8988T (cell line): ENCODE results near the gene MGAT5B.
A peak's percentile ranks its signal among the peaks of the same experiment; 100 is the strongest.
"Not testable (repeated sequence)": the region's sequence is repeated elsewhere in the genome, so short reads cannot be mapped to it uniquely, and the experiment has no call there.

Source experiments
- DNase-seq: peaks from one replicate; pipeline ENCODE4 v3.0.0; 2011

Gene MGAT5B

GRCh38 chr17:76849160-76849559 lies 19.0 kb upstream of the MGAT5B start:
- DNase-seq = not testable (repeated sequence)

GRCh38 chr17:76852843-76853242 lies 15.4 kb upstream of the MGAT5B start:
- no peak for DNase-seq

- no peak for DNase-seq
Observed at GRCh38 chr17:76855105-76855504, 13.1 kb upstream of the MGAT5B start.

- DNase-seq = no peak
Observed at GRCh38 chr17:76862079-76862478, 6.1 kb upstream of the MGAT5B start.

GRCh38 chr17:76862494-76862893 lies 5.7 kb upstream of the MGAT5B start:
- DNase-seq = no peak

GRCh38 chr17:76864024-76864423 lies 4.2 kb upstream of the MGAT5B start:
- no peak for DNase-seq

- no peak for DNase-seq
Observed at GRCh38 chr17:76865174-76865573, 3.0 kb upstream of the MGAT5B start.

- DNase-seq = no peak
Observed at GRCh38 chr17:76866203-76866602, 2.0 kb upstream of the MGAT5B start.

GRCh38 chr17:76866774-76867577 lies 1.2 kb upstream of the MGAT5B start:
- DNase-seq = peak; percentile 50

- DNase-seq = peak; percentile 41
Observed at GRCh38 chr17:76867578-76868175, 527 bp upstream of the MGAT5B start.

- DNase-seq = peak; percentile 71
Observed at GRCh38 chr17:76868669-76869495, 678 bp downstream of the MGAT5B start.

GRCh38 chr17:76869496-76870376 lies 1.5 kb downstream of the MGAT5B start:
- no peak for DNase-seq

GRCh38 chr17:76870377-76870714 lies 2.1 kb downstream of the MGAT5B start:
- DNase-seq = no peak

GRCh38 chr17:76871668-76872067 lies 3.5 kb downstream of the MGAT5B start:
- no peak for DNase-seq

- DNase-seq = peak; percentile 91
Observed at GRCh38 chr17:76872221-76872873, 4.1 kb downstream of the MGAT5B start.

GRCh38 chr17:76872874-76873221 lies 4.6 kb downstream of the MGAT5B start:
- DNase-seq = no peak

GRCh38 chr17:76873856-76874255 lies 5.7 kb downstream of the MGAT5B start:
- no peak for DNase-seq

GRCh38 chr17:76877437-76877836 lies 9.2 kb downstream of the MGAT5B start:
- no peak for DNase-seq

GRCh38 chr17:76878568-76878967 lies 10.4 kb downstream of the MGAT5B start:
- no peak for DNase-seq

- no peak for DNase-seq
Observed at GRCh38 chr17:76879254-76879653, 11.1 kb downstream of the MGAT5B start.

- DNase-seq = no peak
Observed at GRCh38 chr17:76879691-76880090, 11.5 kb downstream of the MGAT5B start.

GRCh38 chr17:76880268-76880667 lies 12.1 kb downstream of the MGAT5B start:
- DNase-seq = no peak
